Chondrocyte (in vitro differentiated cells): ENCODE data around the gene OGA. TPM values are rescaled to one million over a fixed set of nuclear protein-coding genes. Genes with fewer than 3 reads are reported as not detected.

Source experiments
- DNase-seq: peaks from one replicate; pipeline ENCODE4 v3.0.0; 2021; ENCODE audit warnings: mixed read lengths, low spot score
- H3K27ac Mint-ChIP-seq: one replicate; pipeline ENCODE4 v1.8.0; 2021; ENCODE audit warnings: mild to moderate bottlenecking, moderate library complexity, mixed read lengths; ENCODE audit not compliant: unreplicated experiment
- H3K27me3 Mint-ChIP-seq: 2 replicates; pipeline ENCODE4 v1.8.0; 2021; ENCODE audit warnings: low read depth, mixed read lengths
- H3K36me3 Mint-ChIP-seq: 2 replicates; pipeline ENCODE4 v1.8.0; 2021; ENCODE audit warnings: low read depth, mixed read lengths
- H3K4me1 Mint-ChIP-seq: 2 replicates; pipeline ENCODE4 v1.8.0; 2021; ENCODE audit warnings: low read depth, mild to moderate bottlenecking, mixed read lengths
- H3K4me3 Mint-ChIP-seq: one replicate; pipeline ENCODE4 v1.8.0; 2021; ENCODE audit warnings: mild to moderate bottlenecking, moderate library complexity, mixed read lengths; ENCODE audit not compliant: unreplicated experiment
- H3K9me3 Mint-ChIP-seq: 2 replicates; pipeline ENCODE4 v1.8.0; 2021; ENCODE audit warnings: low read depth, mixed read lengths
- CTCF ChIP-seq: fragments of 200-600 bp; sonication (generic); IDR thresholded peaks from 2 replicates; pipeline ENCODE4 v1.5.0; 2021; ENCODE audit warnings: antibody characterized with exemption, mild to moderate bottlenecking, moderate library complexity
- total RNA-seq: library from RNA; stranded (reverse); gene quantifications from 3 replicates; pipeline ENCODE4 v1.2.1, GENCODE V29; 2021

The OGA gene
- total RNA-seq, 1 donor from 2014 or later = 75.5 TPM

DNA sequence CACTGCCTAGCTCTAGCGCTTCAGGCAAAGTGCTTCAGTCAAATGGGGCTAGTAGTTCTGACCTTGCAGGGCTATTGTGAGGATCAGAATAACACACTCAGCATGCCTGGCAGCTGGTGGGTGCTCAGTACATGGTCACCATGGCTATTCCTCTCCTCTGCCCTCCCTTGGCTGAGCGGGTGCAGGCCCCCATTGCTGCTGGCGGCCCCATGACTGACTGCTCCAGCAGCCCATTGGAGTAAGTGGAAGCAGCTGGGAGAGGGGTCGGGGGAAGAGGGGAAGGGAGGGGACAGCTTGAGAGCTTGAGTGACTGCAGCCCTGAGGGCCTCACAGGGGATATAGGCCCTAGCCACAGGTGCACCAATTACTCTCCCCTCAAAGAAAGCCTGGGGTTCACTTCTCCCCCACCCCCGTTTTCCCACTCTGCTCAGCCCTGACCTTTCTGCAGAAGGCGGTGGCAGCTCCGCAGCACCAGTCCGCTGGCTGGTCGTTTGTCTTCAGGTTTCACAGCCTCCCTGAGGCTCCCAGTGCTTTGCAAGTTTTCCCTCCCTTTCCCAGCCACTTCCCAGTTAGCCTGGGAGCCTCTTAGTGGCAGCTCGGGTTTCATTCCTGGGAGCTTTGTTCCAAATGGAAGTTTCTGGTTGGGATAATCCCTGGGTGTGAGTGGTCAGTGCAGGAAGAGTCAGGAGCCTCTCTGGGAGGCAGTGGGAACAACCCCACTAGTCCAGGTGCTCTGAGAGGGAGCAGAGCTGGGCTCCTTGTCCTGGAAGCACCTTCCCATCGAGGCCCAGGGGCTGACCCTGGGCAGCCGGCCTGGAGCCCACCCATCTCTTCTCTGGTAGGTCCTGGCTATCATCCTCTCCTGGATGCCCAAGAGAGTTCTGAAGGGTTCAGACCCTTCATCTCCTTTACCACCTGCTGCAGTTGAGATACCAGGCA, 58.7 kb downstream of the OGA start:
- H3K4me3 Mint-ChIP-seq = no peak overlapping the region
- no peaks in the 10 kb centered on the region for H3K9me3 Mint-ChIP-seq
- H3K4me1 Mint-ChIP-seq = no peaks in the 10 kb centered on the region
- no peaks in the 10 kb centered on the region for H3K36me3 Mint-ChIP-seq
- peak; percentile 50 for DNase-seq
- no peak overlapping the region for H3K27ac Mint-ChIP-seq
- H3K27me3 Mint-ChIP-seq = peaks cover 13% of the 10 kb centered on the region
- TF ChIP-seq CTCF = no peak

DNA sequence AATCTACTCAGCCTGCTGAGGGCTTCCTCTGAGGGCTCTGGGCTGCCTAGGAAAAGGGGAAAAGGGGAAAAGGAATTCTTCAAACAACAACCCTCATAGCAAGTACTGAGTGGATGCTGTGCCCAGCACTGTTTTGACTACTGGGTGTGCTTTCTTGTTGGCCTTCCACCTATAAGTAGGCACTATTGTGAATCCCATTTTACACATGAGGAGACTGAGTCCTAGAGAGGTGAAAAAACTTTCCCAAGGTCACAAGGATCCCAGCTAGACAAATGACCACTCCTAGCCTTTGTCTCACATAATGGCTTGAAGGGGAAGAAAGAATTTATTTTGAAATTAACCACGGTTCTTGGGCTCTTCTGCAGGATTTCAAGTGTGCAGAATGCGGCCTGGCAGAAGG, 59.4 kb downstream of the OGA start:
- no peaks in the 10 kb centered on the region for H3K4me1 Mint-ChIP-seq
- no peaks in the 10 kb centered on the region for H3K9me3 Mint-ChIP-seq
- no peak overlapping the region for H3K27ac Mint-ChIP-seq
- H3K36me3 Mint-ChIP-seq = no peaks in the 10 kb centered on the region
- no peak for TF ChIP-seq CTCF
- peaks cover 16% of the 10 kb centered on the region for H3K27me3 Mint-ChIP-seq
- no peak overlapping the region for H3K4me3 Mint-ChIP-seq
- DNase-seq = no peak

DNA sequence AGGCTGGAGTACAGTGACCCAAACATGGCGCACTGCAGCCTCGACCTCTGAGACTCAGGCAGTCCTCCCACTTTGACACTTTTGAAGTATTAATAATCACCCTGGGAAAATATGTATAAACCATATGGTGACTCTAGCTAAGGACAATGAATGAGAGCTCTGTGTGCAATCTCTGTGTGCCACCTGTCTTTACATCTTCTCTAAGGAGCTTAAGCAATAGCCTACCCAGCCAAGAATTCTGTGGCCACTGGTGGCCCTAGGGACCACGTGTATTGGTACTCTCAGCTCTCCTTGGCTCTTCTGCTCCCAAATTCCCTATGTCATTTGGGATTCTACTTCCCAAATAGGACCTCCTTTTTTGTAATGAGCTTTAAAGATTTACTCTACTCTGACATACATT, 66.0 kb downstream of the OGA start:
- Mint-ChIP-seq H3K36me3 (no peaks in the 10 kb centered on the region), H3K27me3 (peaks cover 21% of the 10 kb centered on the region), H3K4me1 (no peaks in the 10 kb centered on the region), H3K27ac (no peak overlapping the region), H3K9me3 (no peaks in the 10 kb centered on the region), H3K4me3 (no peak overlapping the region)
- DNase-seq = no peak
- TF ChIP-seq CTCF = no peak

DNA sequence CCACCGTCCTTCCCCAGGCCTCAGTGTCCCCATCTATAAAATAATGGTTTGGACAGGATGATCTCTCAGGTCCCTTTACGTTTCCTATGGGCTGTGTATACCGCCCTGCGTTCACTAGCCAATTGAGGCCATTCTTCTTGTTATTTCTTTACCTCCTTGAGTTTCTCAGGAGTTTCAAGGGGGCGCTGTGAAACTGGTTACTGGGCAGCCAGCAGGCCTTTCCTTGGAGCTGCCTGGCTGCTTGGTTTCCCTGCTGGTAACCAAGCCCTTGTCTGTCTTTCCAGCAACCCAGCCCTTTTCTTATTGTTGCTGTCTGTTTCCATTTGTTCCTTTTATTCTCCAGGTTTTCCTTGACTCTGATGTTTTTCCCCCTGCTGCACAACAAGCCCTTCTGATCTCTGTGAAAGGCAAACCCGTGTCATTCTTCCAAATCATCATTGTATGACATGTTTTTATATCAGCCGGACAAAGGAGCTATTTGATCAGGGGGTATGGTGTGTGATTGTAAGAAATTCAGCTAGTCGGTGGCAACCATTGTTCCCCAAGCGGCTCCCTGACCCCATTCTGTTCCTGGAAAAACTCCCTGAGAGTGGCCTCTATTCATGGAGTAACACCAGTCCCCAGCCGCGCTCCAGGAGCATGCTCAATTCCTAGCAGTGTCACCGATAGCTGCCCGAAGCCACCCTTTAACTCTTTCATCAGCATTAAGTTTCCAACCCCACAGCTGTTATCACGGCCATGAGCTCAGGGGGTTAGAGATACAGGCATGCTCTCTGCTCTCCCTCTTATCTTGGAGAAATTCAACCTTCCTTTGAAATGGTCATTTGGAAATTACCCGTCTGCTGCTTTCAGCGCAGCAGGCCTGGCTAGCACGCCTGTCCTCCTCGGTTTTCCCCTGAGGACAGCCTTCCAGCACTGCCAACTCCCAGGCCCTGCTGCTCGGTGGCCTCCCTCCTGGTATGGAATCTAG, 68.9 kb downstream of the OGA start:
- no peaks in the 10 kb centered on the region for H3K36me3 Mint-ChIP-seq
- no peak for TF ChIP-seq CTCF
- no peaks in the 10 kb centered on the region for H3K4me1 Mint-ChIP-seq
- no peaks in the 10 kb centered on the region for H3K9me3 Mint-ChIP-seq
- H3K27ac Mint-ChIP-seq = no peak overlapping the region
- no peak for DNase-seq
- no peak overlapping the region for H3K4me3 Mint-ChIP-seq
- H3K27me3 Mint-ChIP-seq = peaks cover 21% of the 10 kb centered on the region

DNA sequence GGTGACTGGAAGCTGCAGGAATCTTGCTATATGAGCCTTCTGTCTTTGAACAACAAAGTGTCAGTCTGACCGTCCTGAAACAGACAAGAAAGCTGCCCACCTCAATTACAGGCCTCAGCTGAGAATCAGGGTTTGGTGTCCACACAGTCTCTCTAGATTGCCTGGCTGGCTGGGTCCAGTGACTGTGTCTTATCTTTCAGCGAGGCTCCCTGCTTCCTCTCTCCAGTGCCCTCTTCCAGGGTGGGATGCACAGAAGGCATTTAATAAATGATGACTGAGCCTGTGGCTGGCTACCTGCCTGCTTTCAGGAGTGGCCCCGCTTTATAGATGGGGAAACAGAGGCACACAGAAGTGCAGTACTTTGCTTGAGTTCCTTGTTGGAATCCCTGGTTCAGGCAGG, 69.7 kb downstream of the OGA start:
- TF ChIP-seq CTCF = no peak
- Mint-ChIP-seq H3K27ac (no peak overlapping the region), H3K4me1 (no peaks in the 10 kb centered on the region), H3K4me3 (no peak overlapping the region), H3K9me3 (no peaks in the 10 kb centered on the region), H3K36me3 (no peaks in the 10 kb centered on the region), H3K27me3 (peaks cover 19% of the 10 kb centered on the region)
- DNase-seq = no peak
